ENCODE data around the gene PRSS38. TPM values are rescaled to one million over a fixed set of nuclear protein-coding genes. Genes with fewer than 3 reads are reported as not detected.

The PRSS38 gene
- total and polyA plus RNA-seq, 10 of the 15 experiments (the other 5 are each of a cell fraction or from before 2014, with no cell fraction given): not detected

- in situ Hi-C loops (cut with MboI) (no loop called here), intact Hi-C loops (cut with micrococcal nuclease; ENCODE audit: unreplicated experiment) (no loop called here)
- Histone ChIP-seq H3K27me3 (replicated peaks in 1 of 2; ENCODE audit: control insufficient read depth in 2 of 2, insufficient read depth in 2 of 2, low read length in 1 of 2) (no peaks in the 10 kb centered on the region), H3K9me3 (replicated peaks; ENCODE audit: control insufficient read depth, insufficient read depth, low read length) (no peaks in the 10 kb centered on the region), H2AFZ (ENCODE audit: control insufficient read depth, low read depth, low read length) (no peak overlapping the region), H3K27ac (ENCODE audit: control insufficient read depth, insufficient read depth) (no peak overlapping the region), H3K4me3 (no peak overlapping the region), H3K4me2 (ENCODE audit: control insufficient read depth, insufficient read depth) (no peak overlapping the region), H3K79me2 (ENCODE audit: control insufficient read depth, insufficient read depth, low read length) (no peaks in the 10 kb centered on the region), H3K9ac (ENCODE audit: control insufficient read depth, insufficient read depth, low read length) (no peak overlapping the region), H3K4me1 (ENCODE audit: control insufficient read depth, insufficient read depth, low read length) (no peaks in the 10 kb centered on the region), H3K36me3 (ENCODE audit: control insufficient read depth in 2 of 2, insufficient read depth in 2 of 2, low read length in 1 of 2) (no peaks in the 10 kb centered on the region), H4K20me1 (ENCODE audit: control insufficient read depth, insufficient read depth) (no peaks in the 10 kb centered on the region)
- ChIA-PET SMC1A (ENCODE audit: uncharacterized antibody, unreplicated experiment) (no interaction called here), POLR2A (no interaction called here), RAD21 (ENCODE audit: unreplicated experiment) (no interaction called here), CTCF (no interaction called here)
- DNase-seq (ENCODE audit: low read depth, low spot score) (no peak), FAIRE-seq (no peak), ATAC-seq (no peak)
- WGBS (ENCODE audit: insufficient coverage, insufficient replicate concordance, low lambda C conversion rate, missing lambda C conversion rate): 39% methylated on average over 6 of the region's 6 CpGs
- BruUV-seq (replicated peaks): no TSS peak
- TF ChIP-seq HDAC2 (IDR thresholded peaks at IDR 0.05): no peak
- no peak for TF ChIP-seq TBL1XR1 (IDR thresholded peaks at IDR 0.05; ENCODE audit: low read depth, low read length)
- no peak for TF ChIP-seq TARDBP (IDR thresholded peaks at IDR 0.05; ENCODE audit: borderline replicate concordance)
- TF ChIP-seq CEBPB (IDR thresholded peaks at IDR 0.05; ENCODE audit: borderline replicate concordance in 1 of 2, low read depth in 2 of 2, low read length in 2 of 2): no peak
- no peak for TF ChIP-seq EED (IDR thresholded peaks at IDR 0.05; ENCODE audit: low read depth)
- no peak for TF ChIP-seq PAX5 (IDR thresholded peaks at IDR 0.05; ENCODE audit: borderline replicate concordance, low read depth, low read length)
- no peak for TF ChIP-seq RBBP5 (conservative IDR thresholded peaks at IDR 0.05)
- TF ChIP-seq ZNF687 (IDR thresholded peaks at IDR 0.05): no peak
- TF ChIP-seq BMI1 (IDR thresholded peaks at IDR 0.05; ENCODE audit: borderline replicate concordance): no peak
These were observed 76.5 kb downstream of the PRSS38 start for GRCh38 chr1:227891955-227892488.

Measured in GM12878 (cell line).